Lower leg skin (tissue), 3 donors: ENCODE results near the gene OR2V2.

Experiments
- POLR2A ChIP-seq, 2 donors: fragments of 450-650 bp; IDR thresholded peaks; one replicate each; pipeline ENCODE4 v1.6.1; 2016 to 2017; ENCODE audit warnings: antibody characterized with exemption in 2 of 2, mild to moderate bottlenecking in 1 of 2, moderate library complexity in 1 of 2
- TF ChIP-seq, protein P1 (sequence below), 3 donors: fragments of 450-650 bp; IDR thresholded peaks; one replicate each; pipeline ENCODE4 v1.5.1; 2016; ENCODE audit warnings: antibody characterized with exemption in 3 of 3, mild to moderate bottlenecking in 3 of 3, moderate library complexity in 2 of 3

DNA sequence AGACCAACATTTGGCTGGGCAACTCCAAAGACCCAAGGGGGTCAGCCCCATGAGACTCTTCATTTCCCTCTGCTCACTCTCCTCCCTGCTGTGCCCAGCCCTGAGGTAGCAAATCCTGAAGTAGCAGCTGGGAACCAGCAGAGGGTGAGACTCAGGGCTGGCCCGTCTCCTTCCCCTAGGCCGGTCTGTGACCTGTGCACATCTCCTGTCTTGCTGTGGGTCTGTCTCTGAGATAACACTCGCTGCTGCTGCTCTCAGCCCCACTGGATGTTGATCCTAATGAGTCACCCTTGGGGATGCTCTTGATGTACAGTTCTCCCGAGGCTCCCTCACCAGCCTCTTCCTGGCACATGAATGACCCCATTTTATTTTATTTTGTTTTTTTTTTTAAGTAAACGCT, 9.1 kb upstream of the OR2V2 start:
- no peak for TF ChIP-seq POLR2A (IDR thresholded peaks at IDR 0.05)
- TF ChIP-seq, protein P1, sequence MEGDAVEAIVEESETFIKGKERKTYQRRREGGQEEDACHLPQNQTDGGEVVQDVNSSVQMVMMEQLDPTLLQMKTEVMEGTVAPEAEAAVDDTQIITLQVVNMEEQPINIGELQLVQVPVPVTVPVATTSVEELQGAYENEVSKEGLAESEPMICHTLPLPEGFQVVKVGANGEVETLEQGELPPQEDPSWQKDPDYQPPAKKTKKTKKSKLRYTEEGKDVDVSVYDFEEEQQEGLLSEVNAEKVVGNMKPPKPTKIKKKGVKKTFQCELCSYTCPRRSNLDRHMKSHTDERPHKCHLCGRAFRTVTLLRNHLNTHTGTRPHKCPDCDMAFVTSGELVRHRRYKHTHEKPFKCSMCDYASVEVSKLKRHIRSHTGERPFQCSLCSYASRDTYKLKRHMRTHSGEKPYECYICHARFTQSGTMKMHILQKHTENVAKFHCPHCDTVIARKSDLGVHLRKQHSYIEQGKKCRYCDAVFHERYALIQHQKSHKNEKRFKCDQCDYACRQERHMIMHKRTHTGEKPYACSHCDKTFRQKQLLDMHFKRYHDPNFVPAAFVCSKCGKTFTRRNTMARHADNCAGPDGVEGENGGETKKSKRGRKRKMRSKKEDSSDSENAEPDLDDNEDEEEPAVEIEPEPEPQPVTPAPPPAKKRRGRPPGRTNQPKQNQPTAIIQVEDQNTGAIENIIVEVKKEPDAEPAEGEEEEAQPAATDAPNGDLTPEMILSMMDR (IDR thresholded peaks at IDR 0.05) = no peak
